ACHN (cell line): Measurements from ENCODE around the gene B4GALT3.

ENCODE experiments used
- DNase-seq: peaks from one replicate; pipeline ENCODE4 v3.0.0-alpha.2; 2015
- in situ Hi-C: cut with HindIII; loops from 2 replicates; pipeline ENCODE4 v1.10.0; 2017; ENCODE audit warnings: low sequenced_read_pairs, low pct_ligation_motif_present, low pct_unique_long_range_greater_than_20kb

B4GALT3 gene

DNA sequence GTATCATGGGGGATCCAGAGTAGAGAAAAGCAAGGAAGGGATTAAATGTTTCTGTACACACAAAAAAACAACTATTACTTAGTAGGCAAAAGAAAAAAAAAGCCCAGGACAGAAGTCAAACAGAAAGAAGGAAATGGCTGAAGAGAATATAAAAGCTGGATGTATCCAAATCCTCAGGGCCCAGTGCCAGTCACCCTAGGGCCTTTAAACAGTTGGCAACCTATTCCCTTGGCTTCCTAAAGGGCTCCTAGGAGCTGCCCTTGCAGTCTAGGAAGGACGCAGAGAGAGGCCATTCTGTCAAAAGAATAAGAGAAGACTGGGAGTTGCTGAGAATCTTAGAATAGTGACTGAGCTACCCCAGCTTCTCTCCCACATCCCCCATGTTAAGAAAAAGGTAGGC is 5.0 kb downstream of the B4GALT3 start:
- DNase-seq, result no peak
- in situ Hi-C loops, result no loop called here

DNA sequence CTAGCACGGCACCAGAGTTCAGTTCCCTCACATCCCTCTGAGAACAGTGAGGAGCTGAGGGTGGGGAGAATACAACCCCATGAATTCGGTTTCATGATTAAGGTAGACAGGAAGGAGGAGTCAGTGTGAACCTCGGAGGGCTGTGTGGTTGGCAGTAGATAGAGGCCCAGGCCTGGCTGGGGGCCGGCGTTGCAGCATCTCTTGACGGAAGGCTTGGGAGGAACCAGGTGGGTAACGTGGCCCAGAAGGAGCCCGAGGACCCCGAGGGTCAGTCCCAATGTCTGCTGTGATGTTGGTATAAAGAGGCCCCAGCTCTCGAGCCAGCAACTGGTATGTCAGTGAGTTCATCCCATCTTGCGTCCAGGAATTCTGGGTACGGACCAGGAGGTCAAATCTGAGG is 5.6 kb downstream of the B4GALT3 start:
- DNase-seq, result no peak
- in situ Hi-C loops, result no loop called here

GRCh38 chr1:161171191-161171590 is 6.1 kb downstream of the B4GALT3 start:
- no peak for DNase-seq
- in situ Hi-C loops, result no loop called here

- DNase-seq, result no peak
- in situ Hi-C loops, result no loop called here
Observed at GRCh38 chr1:161168906-161169305, 8.4 kb downstream of the B4GALT3 start.

DNA sequence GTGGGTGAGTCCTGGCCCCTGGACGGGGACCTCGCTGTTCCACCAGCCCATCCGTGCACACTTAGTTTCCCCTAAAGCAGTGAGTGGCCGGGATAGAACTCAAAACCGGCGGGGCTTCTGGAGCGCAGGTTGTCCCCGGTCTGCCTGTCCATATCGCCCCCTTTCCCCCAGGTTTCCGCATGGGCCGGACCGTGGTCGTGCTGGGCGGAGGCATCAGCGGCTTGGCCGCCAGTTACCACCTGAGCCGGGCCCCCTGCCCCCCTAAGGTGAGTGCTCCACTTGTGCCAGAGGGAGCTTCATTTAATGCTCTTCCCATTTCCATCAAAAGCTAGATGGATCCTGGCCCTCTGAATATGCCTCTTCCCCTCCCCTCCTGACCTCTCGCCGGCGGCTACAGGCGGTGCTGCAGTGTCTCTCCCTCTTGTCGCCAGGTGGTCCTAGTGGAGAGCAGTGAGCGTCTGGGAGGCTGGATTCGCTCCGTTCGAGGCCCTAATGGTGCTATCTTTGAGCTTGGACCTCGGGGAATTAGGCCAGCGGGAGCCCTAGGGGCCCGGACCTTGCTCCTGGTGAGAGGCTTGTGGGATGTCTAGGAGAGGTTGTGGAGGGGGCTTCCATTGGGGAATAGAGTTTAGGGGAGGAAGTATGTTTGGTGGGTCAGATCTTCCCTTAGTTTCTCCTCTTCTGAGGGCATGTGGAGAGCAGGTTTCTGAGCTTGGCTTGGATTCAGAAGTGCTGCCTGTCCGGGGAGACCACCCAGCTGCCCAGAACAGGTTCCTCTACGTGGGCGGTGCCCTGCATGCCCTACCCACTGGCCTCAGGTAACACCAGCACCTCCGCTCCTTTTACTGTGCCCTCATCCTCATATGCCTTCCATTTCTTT is 10.4 kb downstream of the B4GALT3 start:
- DNase-seq, result peak; percentile 30
- in situ Hi-C loops, result no loop called here

DNA sequence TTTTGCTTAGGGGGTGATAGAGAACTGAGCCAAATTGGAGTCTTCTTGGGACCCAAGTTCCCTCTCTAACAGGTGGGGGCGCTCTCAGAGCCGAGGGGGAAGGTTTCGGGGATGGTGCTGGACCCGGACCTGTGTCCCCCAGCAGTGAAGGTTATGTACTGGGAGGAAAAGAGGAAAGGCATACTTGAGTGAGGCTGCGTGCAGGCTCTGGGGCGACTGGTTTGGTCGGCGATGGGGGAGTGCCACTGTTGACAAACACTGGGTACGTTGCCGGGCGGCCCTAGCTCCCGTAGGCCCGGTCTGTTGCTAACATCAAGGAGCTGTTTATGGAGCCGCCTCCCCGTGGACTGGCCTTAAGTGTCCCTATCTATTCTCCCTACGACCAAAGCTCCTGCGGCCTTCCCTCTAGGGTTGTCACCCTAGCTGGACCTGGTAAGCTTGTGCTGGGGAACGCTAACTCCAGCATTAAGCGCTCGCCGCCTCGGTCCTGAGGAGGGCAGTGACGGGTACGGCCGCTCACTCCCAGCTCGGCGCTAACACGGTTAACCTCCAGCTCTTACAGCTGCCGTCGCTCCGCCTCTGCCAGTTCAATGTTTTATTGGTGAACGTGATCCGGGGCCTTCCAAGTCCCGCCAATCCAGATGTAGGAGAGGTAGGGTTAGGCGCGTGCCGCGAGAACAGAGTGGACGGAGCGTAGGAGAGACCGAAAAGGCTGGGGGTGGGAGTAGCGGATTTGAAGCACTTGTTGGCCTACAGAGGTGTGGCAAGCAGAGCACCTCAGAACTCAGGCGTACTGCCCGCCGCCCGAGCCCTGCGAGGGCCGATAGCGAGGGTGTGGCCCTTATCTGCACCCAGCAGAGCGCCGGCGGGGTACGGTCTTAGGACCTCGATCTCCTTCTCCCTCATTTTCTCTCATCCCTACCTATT is 11.3 kb downstream of the B4GALT3 start, which contains the start of gene PPOX:
TSS of gene PPOX (plus strand) at position 685 of the 927 bp plus-strand sequence. CDS start 422 bp downstream, outside the sequence.
- DNase-seq, result peak; percentile 99
- in situ Hi-C loops, result no loop called here

DNA sequence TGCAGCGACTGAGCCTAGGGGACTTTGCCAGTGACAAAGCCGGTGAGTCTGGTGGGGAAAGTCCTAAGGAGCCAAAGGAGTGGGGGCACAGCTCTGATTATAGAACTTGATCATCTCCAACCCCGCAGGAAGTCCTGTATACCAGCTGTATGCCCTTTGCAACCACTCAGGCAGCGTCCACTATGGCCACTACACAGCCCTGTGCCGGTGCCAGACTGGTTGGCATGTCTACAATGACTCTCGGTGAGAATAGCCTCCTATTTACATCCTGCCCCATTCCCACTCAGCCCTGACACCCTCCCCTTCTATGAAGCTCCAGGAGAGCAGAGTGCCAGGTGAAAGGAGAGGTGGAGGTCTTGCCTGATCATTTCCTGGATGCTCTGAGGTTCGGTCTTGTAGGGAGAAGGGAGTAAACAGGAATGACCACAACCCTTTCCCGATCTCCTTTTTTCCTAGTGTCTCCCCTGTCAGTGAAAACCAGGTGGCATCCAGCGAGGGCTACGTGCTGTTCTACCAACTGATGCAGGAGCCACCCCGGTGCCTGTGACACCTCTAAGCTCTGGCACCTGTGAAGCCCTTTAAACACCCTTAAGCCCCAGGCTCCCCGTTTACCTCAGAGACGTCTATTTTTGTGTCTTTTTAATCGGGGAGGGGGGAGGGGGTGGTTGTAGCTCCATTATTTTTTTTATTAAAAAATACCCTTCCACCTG is 12.3 kb downstream of the B4GALT3 start:
- in situ Hi-C loops, result no loop called here
- DNase-seq, result no peak

- in situ Hi-C loops, result no loop called here
Observed at GRCh38 chr1:161163793-161164192, 13.5 kb downstream of the B4GALT3 start.

GRCh38 chr1:161162806-161163205 is 14.5 kb downstream of the B4GALT3 start:
- in situ Hi-C loops, result no loop called here
- no peak for DNase-seq

More at GRCh38 chr1:161163793-161164192, 13.5 kb downstream of the B4GALT3 start:
- no peak for DNase-seq

GRCh38 chr1:161162052-161162451 is 15.3 kb downstream of the B4GALT3 start:
- in situ Hi-C loops, result no loop called here
- DNase-seq, result no peak

GRCh38 chr1:161161652-161162051 is 15.7 kb downstream of the B4GALT3 start:
- no peak for DNase-seq
- in situ Hi-C loops, result no loop called here

GRCh38 chr1:161160671-161161145 is 16.6 kb downstream of the B4GALT3 start:
- in situ Hi-C loops, result no loop called here

GRCh38 chr1:161159913-161160243 is 17.4 kb downstream of the B4GALT3 start:
- DNase-seq, result no peak
- in situ Hi-C loops, result no loop called here

More at GRCh38 chr1:161160671-161161145, 16.6 kb downstream of the B4GALT3 start:
- DNase-seq, result no peak

DNA sequence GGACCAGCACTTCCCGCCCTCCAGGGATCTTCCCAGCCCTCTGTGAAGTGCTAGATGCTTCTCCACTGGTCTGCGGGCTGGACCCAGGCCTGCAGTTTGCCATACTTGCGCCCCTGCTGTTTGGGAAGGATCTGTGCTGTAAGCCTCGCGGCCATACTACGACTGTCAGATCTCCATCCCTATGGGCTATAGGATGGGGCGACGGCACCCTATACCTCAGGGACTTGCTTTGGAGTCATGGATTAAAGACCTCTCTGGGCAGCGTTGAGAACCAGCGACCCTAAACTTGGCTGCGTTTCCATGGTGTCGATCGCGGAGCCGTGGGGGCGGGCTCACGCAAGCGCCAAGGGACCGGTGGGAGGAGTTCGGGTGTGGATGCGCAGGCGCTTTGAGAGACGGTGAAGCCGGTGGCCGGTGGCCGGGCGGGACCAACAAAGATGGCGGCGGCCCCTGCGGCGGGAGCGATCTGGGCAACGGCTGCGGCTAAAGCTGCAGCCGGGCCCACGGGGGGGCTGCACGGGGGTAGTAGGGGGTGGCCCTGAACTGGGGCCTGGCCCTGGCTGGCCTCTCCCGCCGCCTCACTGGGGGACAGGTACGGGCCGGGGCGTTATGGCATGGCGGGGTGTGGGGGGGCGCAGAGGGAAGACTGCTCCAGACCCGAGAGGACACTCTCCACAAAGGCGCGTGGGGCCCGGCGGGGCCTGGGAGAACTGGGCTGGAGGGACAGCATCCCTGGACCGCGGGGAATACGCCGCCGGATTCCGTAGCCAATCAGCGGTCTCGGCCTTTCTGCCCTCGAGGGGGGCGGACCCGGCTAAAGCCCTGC is 18.0 kb downstream of the B4GALT3 start, which contains the start of gene USP21:
TSS of gene USP21 (plus strand) at position 414 of the 826 bp plus-strand sequence. CDS start 1,141 bp downstream, outside the sequence.
- peak; percentile 92 for DNase-seq
- in situ Hi-C loops, result no loop called here

DNA sequence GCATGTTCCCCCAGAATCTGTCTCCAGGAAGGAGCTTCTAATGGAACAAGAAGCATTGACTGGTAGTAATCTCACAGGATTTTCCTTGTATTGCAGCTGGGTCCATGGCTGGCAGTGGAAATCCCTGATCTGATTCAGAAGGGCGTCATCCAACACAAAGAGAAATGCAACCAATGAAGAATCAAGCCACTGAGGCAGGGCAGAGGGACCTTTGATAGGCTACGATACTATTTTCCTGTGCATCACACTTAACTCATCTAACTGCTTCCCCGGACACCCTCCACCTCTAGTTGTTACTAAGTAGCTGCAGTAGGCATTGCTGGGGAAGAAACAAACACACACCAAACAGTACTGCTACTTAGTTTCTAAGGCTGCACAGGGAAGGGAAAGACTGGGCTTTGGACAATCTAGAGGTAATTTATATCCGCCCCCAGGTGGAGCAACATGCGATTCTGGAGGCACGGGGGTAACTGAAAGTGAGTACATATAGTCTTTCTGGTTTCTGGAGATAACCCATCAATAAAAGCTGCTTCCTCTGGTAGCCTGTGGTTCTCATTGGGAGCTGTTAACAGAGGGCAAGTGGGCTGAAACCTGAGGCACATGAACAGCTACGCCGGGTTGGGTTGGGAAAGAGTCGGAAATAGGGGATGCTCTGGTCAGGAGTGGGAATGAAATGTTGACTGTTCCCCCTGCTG is 18.8 kb downstream of the B4GALT3 start:
- DNase-seq, result no peak
- in situ Hi-C loops, result no loop called here

DNA sequence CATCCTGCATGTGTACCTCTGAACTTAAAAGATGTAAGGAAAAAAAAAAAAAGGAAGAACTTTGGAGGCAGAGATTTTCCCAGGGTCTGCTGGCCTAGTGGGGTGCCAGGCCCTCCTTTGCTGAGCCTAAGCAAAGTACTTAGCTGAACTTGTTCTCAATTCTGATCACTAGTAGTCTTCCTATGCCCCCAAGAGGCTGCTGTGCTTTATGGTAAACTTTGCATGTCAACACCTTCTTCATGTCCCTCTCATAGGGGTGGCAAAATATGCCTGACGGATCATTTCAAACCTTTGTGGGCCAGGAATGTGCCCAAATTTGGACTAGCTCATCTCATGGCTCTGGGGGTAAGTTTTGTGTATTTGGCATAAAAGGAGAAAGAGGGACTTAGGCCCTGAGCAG is 19.4 kb downstream of the B4GALT3 start:
- DNase-seq, result no peak
- in situ Hi-C loops, result no loop called here

GRCh38 chr1:161153682-161154337 is 23.5 kb downstream of the B4GALT3 start, which contains the start of gene UFC1:
Gene UFC1 (plus strand): TSS chr1:161153978. CDS start chr1:161153998, 20 bp downstream.
- in situ Hi-C loops, result no loop called here
- peak; percentile 92 for DNase-seq
